Esophagus squamous epithelium (tissue), 4 donors: Measurements from ENCODE around the gene RUVBL2.
"Not testable (repeated sequence)": the region's sequence is repeated elsewhere in the genome, so short reads cannot be mapped to it uniquely, and the experiment has no call there.

ENCODE experiments used
- CTCF ChIP-seq, 6 experiments: fragments of 450-650 bp in 4 of 6; fragments of 200-600 bp in 2 of 6; sonication (generic) in 2 of 6; IDR thresholded peaks; one replicate each; pipeline ENCODE4 v1.5.1; 2016 to 2019; ENCODE audit warnings: antibody characterized with exemption in 6 of 6, mild to moderate bottlenecking in 4 of 6, moderate library complexity in 4 of 6
- POLR2A ChIP-seq, 4 donors: fragments of 450-650 bp; IDR thresholded peaks; one replicate each; pipeline ENCODE4 v1.6.1; 2017; ENCODE audit warnings: antibody characterized with exemption in 4 of 4, mild to moderate bottlenecking in 4 of 4, moderate library complexity in 3 of 4

DNA sequence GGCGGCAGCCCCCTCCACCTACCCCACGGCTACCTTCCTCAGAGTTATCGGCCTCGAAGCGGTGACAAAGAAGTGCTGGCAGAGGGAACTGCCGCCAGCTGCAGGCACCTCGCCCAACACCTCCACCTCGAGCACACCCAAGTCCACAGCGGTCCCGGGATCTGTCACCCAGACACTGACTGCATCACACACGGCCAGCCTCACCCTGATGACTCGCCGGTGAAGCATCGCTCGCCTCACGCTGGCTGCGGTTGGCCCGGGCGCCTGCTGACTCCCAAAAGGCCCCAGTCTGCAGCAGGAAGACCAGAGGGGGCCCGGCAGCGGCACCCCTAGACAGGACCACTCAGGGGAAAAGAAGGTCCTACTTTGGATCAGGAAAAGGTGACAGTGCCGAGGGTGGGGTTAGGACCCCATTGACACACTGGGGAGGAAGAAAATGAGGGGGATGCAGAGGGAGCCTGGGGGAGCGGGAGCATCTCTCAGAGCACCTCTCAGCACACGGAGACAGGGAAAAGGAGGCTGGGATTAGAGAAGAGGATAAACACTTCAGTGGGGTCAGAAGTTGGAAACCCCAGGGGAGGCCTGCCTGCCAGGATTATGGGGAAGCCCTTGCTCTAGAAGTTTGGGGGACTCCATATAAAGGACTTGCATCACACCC, 56.8 kb downstream of the RUVBL2 start:
- not testable (repeated sequence) for TF ChIP-seq CTCF, POLR2A (IDR thresholded peaks at IDR 0.05)
